GM08714 (cell line): ENCODE results near the gene SOX21.

Experiments used
- H3K4me3 ChIP-seq: fragments of 200-500 bp; sonication (Bioruptor generic); 2 replicates; pipeline ENCODE4 v1.5.1; 2014; ENCODE audit warnings: mild to moderate bottlenecking, low read length, inconsistent platforms
- ZNF274 ChIP-seq: IDR thresholded peaks from 2 replicates; pipeline ENCODE4 v1.6.1; 2012; ENCODE audit warnings: mild to moderate bottlenecking, low read depth, low read length

The SOX21 gene

GRCh38 chr13:94674609-94675348 lies 37.6 kb downstream of the SOX21 start:
- TF ChIP-seq ZNF274: no peak

GRCh38 chr13:94673851-94674250 lies 38.5 kb downstream of the SOX21 start:
- no peak for TF ChIP-seq ZNF274
- H3K4me3 ChIP-seq: no peak overlapping the region

More at GRCh38 chr13:94674609-94675348, 37.6 kb downstream of the SOX21 start:
- H3K4me3 ChIP-seq: no peak overlapping the region

GRCh38 chr13:94672400-94672799 lies 39.9 kb downstream of the SOX21 start:
- no peak overlapping the region for H3K4me3 ChIP-seq
- no peak for TF ChIP-seq ZNF274

- TF ChIP-seq ZNF274: no peak
- H3K4me3 ChIP-seq: no peak overlapping the region
Observed at GRCh38 chr13:94667190-94667589, 45.2 kb downstream of the SOX21 start.

GRCh38 chr13:94666065-94666464 lies 46.3 kb downstream of the SOX21 start:
- no peak for TF ChIP-seq ZNF274
- H3K4me3 ChIP-seq: no peak overlapping the region

- H3K4me3 ChIP-seq: no peak overlapping the region
- TF ChIP-seq ZNF274: no peak
Observed at GRCh38 chr13:94664889-94665288, 47.5 kb downstream of the SOX21 start.

- no peak for TF ChIP-seq ZNF274
- H3K4me3 ChIP-seq: no peak overlapping the region
Observed at GRCh38 chr13:94662274-94662945, 49.9 kb downstream of the SOX21 start.

- no peak for TF ChIP-seq ZNF274
- H3K4me3 ChIP-seq: no peak overlapping the region
Observed at GRCh38 chr13:94661406-94661805, 50.9 kb downstream of the SOX21 start.

GRCh38 chr13:94660695-94661326 lies 51.5 kb downstream of the SOX21 start:
- H3K4me3 ChIP-seq: no peak overlapping the region
- no peak for TF ChIP-seq ZNF274
